HepG2 (cell line): ENCODE results near the gene LRRC19. TPM values are rescaled to one million over a fixed set of nuclear protein-coding genes. Genes with fewer than 3 reads are reported as not detected.
A peak's percentile ranks its signal among the peaks of the same experiment; 100 is the strongest.

ENCODE experiments used
- AFF4 ChIP-seq: sonication (generic); formaldehyde crosslinking; IDR thresholded peaks from 2 replicates; pipeline ENCODE4 v1.4.0; 2020; ENCODE audit warnings: missing genetic modification reagents
- ATF3 ChIP-seq: sonication (generic); formaldehyde crosslinking; IDR thresholded peaks from 2 replicates; pipeline ENCODE4 v1.4.0; 2020; ENCODE audit warnings: missing genetic modification reagents
- DNMT1 ChIP-seq: sonication (generic); formaldehyde crosslinking; IDR thresholded peaks from 2 replicates; pipeline ENCODE4 v1.5.1; 2020; ENCODE audit warnings: mild to moderate bottlenecking, missing genetic modification reagents
- DPF2 ChIP-seq: sonication (generic); formaldehyde crosslinking; IDR thresholded peaks from 2 replicates; pipeline ENCODE4 v1.4.0; 2020; ENCODE audit warnings: mild to moderate bottlenecking, low read depth, missing genetic modification reagents, borderline replicate concordance
- HOXA3 ChIP-seq: sonication (generic); formaldehyde crosslinking; IDR thresholded peaks from 2 replicates; pipeline ENCODE4 v1.5.0; 2020; ENCODE audit warnings: missing genetic modification reagents
- KAT7 ChIP-seq: IDR thresholded peaks from 2 replicates; pipeline ENCODE4 v1.6.1; 2018; ENCODE audit warnings: borderline replicate concordance, missing compliant biosample characterization
- PBX2 ChIP-seq: IDR thresholded peaks from 2 replicates; pipeline ENCODE4 v1.6.1; 2016; ENCODE audit warnings: control low read depth
- PCBP1 ChIP-seq: fragments of 200-400 bp; formaldehyde crosslinking; IDR thresholded peaks from 2 replicates; pipeline ENCODE4 v1.6.1; 2017; ENCODE audit warnings: mild to moderate bottlenecking, low read depth, low read length, borderline replicate concordance
- PRDM4 ChIP-seq: sonication (generic); formaldehyde crosslinking; IDR thresholded peaks from 2 replicates; pipeline ENCODE4 v1.9.0; 2021; ENCODE audit warnings: missing genetic modification reagents, borderline replicate concordance
- REPIN1 ChIP-seq: sonication (generic); formaldehyde crosslinking; IDR thresholded peaks from 2 replicates; pipeline ENCODE4 v1.8.0; 2022; ENCODE audit warnings: missing genetic modification reagents, low read depth, mild to moderate bottlenecking, borderline replicate concordance
- RORA ChIP-seq: sonication (generic); formaldehyde crosslinking; IDR thresholded peaks from 2 replicates; pipeline ENCODE4 v1.5.0; 2020; ENCODE audit warnings: mild to moderate bottlenecking, missing genetic modification reagents, moderate library complexity
- SIN3B ChIP-seq: fragments of 150-350 bp; IDR thresholded peaks from 2 replicates; pipeline ENCODE4 v1.6.1; 2014; ENCODE audit warnings: low read length
- ZBTB1 ChIP-seq: sonication (generic); formaldehyde crosslinking; IDR thresholded peaks from 2 replicates; pipeline ENCODE4 v1.4.0; 2020; ENCODE audit warnings: missing genetic modification reagents, borderline replicate concordance
- ZKSCAN8 ChIP-seq: IDR thresholded peaks from 2 replicates; pipeline ENCODE4 v1.6.1; 2016; ENCODE audit warnings: borderline replicate concordance, missing genetic modification reagents, missing compliant biosample characterization
- ZNF281 ChIP-seq: sonication (generic); formaldehyde crosslinking; IDR thresholded peaks from 2 replicates; pipeline ENCODE4 v1.4.0; 2020; ENCODE audit warnings: missing genetic modification reagents, borderline replicate concordance
- ZNF333 ChIP-seq: sonication (generic); formaldehyde crosslinking; IDR thresholded peaks from 2 replicates; pipeline ENCODE4 v1.4.0; 2020; ENCODE audit warnings: mild to moderate bottlenecking, missing genetic modification reagents, borderline replicate concordance
- ZNF780A ChIP-seq: sonication (generic); formaldehyde crosslinking; IDR thresholded peaks from 2 replicates; pipeline ENCODE4 v1.8.0; 2022; ENCODE audit warnings: mild to moderate bottlenecking, missing genetic modification reagents, moderate library complexity
- polyA plus RNA-seq, 8 experiments: library from polyadenylated mRNA; depleted of rRNA in 3 of 8; stranded (reverse) in 7 of 8; unstranded in 1 of 8; fragments of >200 nt; fragmentation: Illumina TruSeq in 4 of 8; extraction: Trizol in 4 of 8; gene quantifications; 2 replicates each; pipeline versions ENCODE4 v1.2.1 to v1.2.3, GENCODE V29; 2011 to 2016; ENCODE audit warnings: low read depth in 4 of 8, missing spikeins in 1 of 8, mixed read lengths in 1 of 8; ENCODE audit not compliant: insufficient read depth in 1 of 8
- total RNA-seq, 5 experiments: library from RNA; depleted of rRNA; stranded (reverse); fragments of >200 nt; fragmentation: Illumina TruSeq; extraction: Trizol; gene quantifications; 2 replicates each; pipeline ENCODE4 v1.2.3, GENCODE V29; 2016; ENCODE audit warnings: low read depth in 1 of 5

LRRC19 gene
- total and polyA plus RNA-seq, 2 of the 13 experiments (the other 11 are each of a cell fraction or from before 2014, with no cell fraction given) = not detected

GRCh38 chr9:26955921-26956859 lies 49.3 kb downstream of the LRRC19 start, which contains the start of gene IFT74 (continued):
- TF ChIP-seq REPIN1 (CRISPR knock-in tag) (no peak), AFF4 (CRISPR knock-in tag) (0 out of 2 replicates have a peak, but pooled peaks have one; percentile 44), ZNF333 (CRISPR knock-in tag) (no peak), ATF3 (CRISPR knock-in tag) (no peak), ZNF780A (no peak), KAT7 (CRISPR knock-in tag) (no peak), DPF2 (CRISPR knock-in tag) (no peak), PCBP1 (no peak), HOXA3 (CRISPR knock-in tag) (peak; percentile 50; the same call in 1 of the 2 replicates), DNMT1 (CRISPR knock-in tag) (no peak), SIN3B (no peak), PRDM4 (CRISPR knock-in tag) (no peak), ZKSCAN8 (CRISPR knock-in tag) (0 out of 2 replicates have a peak, but pooled peaks have one; percentile 42), RORA (no peak), ZBTB1 (no peak), ZNF281 (CRISPR knock-in tag) (no peak), PBX2 (CRISPR knock-in tag) (no peak)
